NCI-H510A treated with DMSO at 0.1 percent for 48 hours (cell line): ENCODE measurements around the gene SETD5.

Experiments
- DNase-seq: peaks from one replicate; lab custom pipeline; 2025; lab: John Stamatoyannopoulos, UW

SETD5 gene

DNA sequence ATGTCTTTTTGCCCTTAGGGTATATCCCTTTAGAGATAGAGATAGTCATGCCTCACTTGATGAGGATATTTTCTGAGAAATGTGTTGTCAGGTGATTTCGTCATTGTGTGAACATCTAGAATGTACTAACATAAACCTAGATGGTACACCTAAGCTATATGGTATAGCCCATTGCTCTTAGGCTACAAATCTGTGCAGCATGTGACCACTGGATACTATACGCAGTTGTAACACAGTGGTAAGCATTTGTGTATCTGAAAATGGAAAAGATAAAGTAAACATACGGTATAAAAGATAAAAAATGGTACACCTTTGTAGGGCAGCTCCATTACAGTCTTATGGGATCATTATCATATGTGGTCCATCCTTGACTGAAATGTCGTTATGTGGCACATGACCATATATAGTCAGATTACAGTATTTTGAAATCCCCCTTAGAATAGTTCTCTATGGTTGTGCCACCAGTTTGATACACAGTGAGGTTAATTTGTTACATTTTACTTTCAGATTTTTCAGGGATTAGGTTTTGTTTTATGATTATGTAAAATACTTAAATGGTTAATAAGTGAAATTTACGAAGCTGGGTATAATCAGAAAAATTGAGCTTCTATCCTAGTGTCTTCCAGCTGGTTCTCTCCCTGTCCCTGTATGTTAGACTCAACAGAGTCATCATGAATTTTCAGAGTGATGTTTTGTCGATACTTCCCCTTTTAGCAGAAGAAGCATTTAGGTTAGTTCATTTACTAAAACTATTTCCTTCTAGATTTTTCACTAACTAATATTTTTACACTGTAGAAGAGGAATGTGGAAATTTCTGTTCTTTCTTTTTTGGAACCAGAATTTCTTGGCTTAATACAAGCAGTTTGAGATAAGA is 12.8 kb downstream of the SETD5 start:
- DNase-seq, result no peak

DNA sequence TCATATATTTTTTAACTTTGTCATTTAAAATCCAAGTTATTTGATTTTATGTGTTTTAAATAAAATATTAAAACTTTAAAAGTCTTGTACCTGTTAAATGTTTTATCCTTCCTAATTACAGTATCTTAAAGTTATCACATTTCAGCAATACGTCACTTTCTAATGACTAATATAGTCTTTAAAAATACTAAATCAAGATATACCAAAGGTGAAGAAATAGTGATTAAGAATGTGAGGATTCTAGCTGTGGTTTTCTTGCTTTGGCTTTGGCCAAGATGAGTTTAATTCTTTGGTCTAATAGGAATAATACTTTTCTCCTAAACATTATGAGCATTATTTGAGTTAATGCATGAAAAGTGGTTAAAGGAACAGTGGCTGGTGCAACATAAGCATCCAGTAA is 13.9 kb downstream of the SETD5 start:
- no peak for DNase-seq

DNA sequence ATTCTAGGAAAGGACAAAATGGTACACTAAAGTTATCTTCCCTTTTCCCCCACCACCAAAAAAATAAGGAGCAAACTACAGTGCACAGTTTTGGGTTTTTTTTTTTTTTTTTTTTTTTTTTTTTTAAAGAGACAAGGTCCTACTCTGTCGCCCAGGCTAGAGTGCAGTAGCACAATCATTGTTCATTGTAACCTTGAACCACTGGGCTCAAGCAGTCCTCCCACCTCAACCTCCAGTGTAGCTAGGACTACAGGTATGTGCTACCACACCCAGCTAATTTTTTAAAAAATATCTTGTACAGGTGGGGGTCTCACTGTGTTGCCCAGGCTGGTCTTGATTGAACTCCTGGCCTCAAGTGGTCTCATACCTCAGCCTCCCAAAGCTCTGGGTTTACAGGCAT is 14.9 kb downstream of the SETD5 start:
- DNase-seq, result no peak

DNA sequence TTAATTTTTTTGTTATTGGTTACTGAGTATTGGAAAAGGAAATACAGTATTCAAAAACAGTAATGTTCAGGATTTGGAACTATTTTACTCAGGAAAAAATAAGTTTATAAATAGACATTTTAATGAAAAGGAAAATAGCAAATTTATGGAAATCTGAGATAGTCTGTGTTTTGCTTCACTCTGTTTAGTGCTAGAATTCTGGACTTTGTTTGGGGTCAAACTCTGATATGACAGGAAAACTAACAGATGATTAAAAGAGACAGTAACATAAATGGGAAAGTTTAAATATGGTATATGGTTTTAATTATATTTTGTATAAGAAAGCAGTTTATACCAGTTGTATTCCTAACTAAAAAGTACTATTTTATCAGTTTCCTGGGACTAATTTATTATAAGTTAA is 17.4 kb downstream of the SETD5 start:
- DNase-seq, result no peak

DNA sequence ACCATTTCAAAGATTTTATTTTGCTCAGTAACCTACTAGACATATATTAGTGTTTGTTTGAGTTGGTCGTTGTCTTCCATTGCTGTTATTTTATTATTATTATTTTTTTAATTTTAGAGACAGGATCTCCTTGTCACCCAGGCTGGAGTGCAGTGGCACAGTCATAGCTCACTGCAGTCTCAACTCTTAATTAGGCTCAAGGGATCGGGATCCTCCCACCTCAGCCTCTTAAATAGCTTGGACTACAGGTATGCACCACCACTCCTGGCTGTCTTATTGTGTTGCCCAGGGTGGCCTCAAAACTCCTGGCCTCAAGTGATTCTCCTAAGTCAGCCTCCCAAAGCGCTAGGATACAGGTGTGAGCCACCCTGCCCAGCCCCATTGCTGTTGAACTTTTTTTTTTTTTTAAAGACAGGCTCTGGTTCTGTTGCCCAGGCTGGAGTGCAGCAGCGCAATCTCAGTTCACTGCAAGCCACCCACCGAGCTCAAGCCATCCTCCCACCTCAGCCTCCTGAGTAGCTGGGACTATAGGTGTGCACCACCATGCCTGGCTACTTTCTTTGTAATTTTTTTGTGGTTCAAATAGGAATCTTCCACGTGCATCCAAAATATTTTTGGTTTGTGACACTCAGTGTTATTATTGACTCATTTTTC is 18.2 kb downstream of the SETD5 start:
- DNase-seq, result no peak

DNA sequence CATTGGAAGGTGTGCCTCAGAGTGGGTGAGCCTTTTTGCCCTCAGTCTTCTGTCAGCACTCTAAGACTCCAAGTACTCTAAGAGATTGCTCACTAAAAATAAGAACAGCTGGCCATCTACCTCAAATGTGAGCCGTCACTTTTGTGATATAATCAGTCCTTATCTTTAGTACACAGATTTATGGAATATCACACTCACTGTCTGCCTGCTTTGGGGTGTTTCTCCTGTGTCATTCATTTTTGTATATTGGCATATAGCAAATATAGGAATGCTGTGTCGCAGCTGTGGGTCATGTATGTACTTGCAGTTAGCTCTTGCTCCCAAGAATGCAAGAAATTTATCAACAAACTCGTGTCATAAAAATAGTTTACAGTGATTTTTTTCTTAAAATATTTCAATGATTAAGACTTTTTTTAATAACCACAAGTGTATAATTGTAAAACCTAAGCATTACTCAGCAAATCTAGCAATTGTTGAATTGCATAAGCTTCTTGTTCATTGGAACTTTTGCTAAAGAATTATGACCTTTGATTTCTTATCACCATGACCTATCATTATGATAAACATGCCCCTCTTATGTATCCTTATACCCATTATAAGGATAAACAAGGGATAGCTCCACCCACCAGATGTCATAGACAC is 18.8 kb downstream of the SETD5 start:
- no peak for DNase-seq

DNA sequence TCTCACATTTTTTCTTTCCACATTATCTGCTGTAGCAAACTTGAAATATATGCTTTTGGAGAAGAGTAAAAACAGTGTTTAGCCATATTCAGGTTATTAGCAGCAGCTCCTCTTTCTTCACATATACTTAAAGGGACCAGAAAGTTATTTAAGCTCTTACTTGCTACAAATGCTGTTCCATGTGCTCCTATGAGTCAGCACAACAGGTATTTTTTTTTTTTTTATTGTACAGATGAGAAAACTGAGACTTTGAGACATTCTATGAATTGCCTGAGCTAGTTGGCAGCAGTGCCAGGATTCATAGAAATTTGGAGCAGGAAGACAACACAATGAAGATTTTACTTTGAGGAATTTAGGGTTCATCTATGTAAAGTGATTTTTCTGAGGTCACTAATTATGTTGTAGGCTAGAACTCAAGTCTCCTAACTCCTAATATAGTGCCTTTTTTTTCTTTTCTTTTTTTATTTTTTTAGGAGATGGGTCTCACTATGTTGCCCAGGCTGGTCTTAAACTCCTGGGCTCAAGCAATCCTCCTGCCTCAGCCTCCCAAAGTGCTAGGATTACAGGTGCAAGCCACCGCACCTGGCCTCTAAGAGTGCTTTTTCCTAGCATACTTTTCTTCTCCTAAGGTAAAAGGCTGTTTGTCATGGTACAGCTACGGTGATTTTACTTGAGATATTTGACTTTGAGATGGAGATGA is 23.6 kb downstream of the SETD5 start:
- no peak for DNase-seq

DNA sequence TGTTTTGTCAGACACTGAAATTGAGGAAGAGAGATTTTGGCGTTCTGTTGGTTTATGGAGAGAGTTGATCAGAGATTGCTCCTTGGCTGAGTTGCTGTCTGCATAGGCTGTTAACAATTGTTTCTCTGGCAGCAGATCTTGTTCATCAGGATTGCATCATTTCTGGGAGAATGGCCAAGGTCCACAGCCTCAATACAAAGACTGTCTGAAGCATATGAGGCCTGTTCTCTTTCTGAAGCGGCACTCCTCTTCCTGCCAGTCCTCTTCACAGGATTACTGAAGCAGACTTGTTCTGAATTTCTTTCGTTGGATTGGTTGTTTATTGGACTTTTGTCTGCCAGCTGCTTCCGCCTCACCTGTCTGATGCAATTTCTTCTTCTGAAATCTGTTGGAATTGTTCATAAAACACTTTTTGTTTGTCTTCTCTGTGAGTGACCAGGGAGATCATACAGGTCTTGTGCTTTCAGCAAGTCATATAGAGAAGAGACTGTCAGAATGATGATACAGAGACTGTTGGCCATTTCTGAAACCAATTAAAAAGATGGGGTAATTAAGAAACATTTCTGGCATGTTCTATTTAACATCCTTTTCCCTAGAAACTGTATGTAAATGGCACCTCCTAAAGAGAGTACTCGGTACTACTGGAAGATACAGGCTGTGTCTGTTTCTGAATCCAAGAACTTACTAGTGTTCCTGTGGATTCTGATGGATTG is 25.5 kb downstream of the SETD5 start:
- peak; percentile 88 for DNase-seq

DNA sequence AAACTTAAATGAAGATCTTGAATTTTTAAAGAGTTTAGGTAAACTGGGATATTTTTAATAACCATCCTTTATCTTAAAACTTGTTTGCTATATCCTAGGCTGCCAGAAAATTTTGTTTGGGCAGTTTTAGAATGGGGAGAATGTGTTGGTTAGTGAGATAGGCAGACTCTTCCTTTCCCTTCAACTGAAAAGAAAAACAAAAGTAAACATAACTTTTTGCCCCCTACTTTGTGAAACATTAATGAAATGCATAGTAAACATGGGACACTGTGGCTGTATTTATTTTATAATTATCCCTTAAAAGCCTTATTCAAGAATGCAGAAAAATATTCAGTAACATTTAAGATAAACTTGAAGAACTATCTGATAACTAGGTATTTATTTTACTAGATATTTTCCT is 31.0 kb downstream of the SETD5 start:
- no peak for DNase-seq

DNA sequence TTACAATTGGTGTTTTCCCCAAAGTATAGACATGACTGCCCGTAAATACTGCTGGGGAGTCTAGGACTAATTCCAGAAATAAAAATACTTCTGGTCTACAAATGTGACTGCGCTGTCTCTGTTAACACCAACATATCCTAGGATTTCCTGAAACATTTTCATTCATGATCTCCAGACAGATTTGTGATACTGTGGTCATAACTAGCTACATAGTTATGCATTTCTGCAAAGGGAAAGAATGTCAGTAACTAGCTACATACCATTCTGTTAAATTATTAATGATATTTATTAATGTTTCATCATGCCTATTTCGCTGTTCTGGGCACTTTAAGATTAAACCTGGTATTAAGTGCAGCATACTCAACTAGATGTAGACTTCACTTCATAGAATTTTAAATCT is 33.3 kb downstream of the SETD5 start:
- DNase-seq, result no peak

DNA sequence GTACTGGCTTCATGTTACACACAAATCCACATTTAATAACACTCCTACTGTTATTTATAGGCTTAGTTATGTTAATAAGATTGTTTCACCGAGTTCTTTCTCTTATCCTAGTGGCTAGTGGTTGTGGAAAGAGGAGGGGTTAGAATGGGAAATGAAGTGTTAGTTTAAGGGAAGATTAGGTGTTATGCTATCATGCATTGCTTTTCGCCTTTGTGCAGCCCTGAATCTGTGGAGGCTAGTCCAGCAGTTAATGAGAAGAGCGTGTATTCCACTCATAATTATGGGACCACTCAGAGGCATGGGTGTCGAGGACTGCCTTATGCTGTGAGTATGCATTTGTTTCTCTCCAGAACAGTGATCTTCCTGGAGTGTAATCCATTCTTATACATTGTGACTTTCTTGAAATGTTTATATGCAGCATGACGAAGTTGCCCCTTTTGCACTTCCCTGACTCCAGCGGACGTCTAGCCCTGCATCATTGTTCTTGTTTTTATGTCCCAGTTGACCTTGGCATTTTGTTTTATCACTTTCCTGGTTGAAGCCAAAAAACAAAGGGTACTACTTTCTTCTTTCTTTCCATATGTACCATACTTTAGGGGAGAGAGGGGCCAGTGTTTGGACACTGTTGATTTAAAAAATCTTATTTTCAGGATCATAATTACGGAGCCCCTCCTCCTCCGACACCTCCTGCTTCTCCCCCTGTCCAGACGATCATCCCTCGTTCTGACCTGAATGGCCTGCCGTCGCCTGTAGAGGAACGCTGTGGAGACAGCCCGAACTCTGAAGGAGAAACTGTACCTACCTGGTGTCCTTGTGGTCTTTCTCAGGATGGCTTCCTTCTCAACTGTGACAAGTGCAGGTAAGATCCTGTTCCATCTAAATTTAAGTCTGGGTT is 36.5 kb downstream of the SETD5 start:
- DNase-seq, result no peak

DNA sequence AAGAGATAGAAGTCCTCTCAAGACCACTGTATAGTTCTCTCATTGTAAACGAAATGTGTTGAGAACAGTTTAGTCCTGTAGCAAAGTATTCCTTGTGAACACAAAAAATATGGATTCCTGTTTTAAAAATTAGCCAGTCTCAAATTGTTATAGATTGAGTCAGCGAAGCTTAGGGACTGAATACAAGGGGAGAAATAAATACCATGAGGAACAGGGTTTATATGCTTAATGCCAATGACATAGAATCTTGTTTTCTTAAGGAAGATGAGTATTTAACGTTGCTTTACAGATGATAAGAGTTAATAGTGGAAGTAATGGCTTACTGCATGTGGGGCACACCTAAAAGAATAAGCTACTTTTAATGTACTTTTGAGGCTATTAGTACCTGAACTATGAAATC is 37.9 kb downstream of the SETD5 start:
- no peak for DNase-seq

DNA sequence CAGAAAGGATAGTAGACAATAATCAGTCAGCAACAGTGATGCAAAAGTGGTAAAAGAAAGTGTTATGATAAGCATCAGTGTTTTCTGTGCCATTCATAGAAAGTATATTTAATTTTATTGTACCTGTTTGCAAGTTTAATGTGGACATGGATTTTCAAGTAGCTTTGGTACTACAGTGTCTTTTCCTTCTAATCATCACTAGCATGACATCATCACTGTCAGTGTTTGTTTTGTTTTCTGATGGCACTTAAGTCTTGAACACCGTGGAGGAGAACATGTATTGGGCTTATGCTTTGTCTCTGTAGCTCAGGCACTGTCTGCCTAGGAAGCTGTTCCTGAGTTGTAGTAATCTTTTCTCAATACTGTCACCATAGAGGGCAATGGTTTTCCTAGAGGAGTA is 41.9 kb downstream of the SETD5 start:
- DNase-seq, result peak; percentile 58

DNA sequence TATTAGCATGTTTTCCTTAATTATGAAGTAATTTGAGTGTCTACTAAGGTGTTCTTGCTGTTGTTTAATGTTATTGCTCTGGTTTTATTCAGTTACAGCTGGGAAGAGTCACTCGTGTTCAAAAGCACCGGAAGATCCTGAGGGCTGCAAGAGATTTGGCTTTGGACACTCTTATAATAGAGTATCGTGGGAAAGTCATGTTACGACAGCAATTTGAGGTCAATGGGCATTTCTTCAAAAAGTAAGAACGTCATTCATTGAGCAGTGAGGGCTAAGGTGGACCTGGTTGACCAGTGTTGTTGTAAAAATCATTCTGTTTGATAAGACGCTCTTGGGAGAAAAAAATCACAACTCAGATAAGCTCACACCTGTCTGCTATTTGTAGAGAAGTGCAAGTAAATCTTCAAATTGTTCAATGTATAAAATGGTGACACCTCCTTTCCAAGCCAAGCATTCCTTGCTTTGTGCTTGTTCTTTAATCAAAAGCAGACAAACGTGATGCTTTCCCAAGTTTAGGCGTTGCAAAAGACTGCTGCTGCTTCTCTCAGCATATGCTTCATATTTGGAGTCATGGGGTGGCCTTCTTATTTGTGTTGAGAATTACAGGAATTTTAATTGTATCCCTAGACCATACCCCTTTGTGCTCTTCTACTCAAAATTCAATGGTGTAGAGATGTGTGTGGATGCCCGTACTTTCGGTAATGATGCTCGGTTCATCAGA is 44.2 kb downstream of the SETD5 start:
- DNase-seq, result no peak

DNA sequence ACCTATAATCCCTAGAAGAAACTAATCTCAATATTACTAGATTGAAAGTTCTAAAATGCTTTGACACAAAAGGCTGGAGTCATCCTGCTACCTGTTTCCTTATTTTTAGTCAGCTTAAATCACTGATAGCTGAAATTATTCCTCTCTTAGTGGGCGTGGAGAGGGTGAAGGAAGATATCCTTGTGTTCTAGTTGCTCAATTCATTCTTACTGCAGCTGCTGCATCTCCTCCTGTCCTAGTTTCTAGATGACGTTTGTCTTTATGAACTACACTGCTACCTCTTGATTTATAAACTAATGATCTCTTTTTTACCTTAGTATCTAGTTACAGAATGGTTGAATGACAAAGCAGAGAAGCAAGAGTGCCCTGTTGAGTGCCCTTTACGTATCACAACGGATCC is 50.7 kb downstream of the SETD5 start:
- no peak for DNase-seq

DNA sequence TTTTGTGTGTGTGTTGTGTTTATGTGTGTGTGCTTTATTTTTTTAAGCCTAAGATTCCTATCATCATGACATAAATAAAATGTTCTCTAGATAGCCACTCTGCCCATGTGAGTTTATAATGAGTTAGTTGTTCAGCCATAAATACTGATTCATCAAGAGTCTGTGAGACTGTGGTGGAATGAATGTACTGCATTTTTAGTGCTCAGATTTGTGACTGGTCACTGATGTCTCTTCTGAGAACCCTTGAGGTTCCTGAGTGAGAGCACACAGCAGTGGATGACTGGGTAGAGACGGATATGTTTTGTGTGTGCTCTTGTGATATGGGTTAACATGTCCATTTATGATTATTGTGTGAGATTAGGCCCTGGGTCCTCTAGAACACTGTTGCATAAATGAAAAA is 51.2 kb downstream of the SETD5 start:
- DNase-seq, result no peak

DNA sequence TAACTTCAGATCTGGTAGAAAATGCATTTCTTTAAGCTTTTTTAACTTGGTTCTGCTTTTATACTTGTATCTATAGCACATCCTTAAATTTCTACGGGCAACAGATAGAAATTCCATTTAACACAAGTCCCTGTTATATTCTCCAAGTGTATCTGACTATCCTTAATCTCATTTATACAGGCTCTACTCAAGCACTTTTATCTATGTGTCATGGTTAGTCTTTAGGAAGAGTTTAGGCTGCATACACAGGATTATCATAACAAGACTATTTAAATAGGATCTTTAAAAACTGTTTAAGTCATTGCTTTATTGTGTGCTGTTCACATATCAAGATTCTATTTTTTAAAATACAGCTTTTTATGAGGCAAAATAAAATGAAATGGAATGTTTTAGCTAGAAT is 52.7 kb downstream of the SETD5 start:
- DNase-seq, result no peak

DNA sequence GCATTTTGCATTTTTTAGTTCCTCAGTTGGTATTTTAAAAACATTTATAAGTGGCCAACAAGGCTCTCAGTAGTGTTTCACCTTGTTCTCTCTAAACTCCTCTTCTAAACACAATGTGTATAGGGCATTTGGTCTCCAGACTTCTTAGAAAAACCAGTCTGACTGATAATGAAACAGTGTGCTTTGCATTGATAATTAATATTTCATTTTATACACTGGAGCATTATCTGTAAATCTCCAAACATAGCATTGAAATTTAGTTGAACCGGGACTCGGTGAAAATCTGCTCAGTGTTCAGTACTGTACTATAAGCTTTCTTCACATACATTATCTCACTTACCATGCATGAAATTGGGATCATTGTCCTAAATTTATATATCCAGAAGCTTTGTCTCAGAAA is 53.6 kb downstream of the SETD5 start:
- no peak for DNase-seq

DNA sequence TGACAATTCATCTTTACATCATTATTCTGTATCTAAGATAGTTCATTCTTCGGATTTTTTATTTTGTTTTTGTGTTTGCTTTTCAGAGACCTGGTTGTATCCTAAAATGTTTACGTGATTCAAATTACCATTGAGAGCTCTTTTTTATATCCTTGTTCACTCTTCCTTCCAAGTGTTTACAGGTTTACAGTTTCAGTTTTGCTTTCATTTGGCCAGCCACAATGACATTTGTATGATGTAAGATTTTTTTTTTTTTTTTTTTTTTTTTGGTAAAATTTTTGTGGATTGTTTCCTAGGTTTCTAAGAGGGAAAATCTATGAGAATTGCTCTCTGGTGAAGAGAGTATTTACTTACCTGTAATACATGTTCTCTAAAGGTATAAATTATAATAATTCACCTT is 55.0 kb downstream of the SETD5 start:
- no peak for DNase-seq

DNA sequence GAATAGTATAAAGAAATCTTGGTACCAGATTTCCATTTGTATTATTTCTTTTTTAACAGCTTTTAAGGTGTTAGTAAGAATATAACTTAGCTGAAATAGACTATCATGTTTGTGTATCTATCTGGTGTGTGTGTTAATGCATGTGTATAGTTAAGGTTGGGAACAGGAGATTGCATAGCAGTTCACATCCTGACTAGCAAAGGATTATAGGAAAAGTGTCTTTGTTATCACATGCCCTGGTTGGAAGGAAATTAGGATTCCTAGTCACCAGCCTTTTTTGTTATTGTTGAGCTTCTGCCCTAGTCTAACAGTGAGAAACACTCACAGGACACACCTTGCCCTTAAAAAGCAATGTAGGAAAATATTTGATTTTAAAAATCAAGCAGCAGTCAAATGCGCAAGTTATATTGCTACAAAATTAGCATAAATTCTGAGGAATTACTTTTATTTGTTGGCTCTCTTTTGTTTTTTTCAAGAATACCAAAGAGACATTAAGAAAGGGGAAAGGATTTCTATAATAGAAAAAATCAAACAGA is 58.2 kb downstream of the SETD5 start:
- no peak for DNase-seq
